RWPE2 (cell line): ENCODE data around the gene P2RY14.
"Not testable (repeated sequence)": the region's sequence is repeated elsewhere in the genome, so short reads cannot be mapped to it uniquely, and the experiment has no call there.

Source experiments
- ATAC-seq: fragments of 200-7000 bp; cut with Tn5 transposase; 3 replicates; pipeline ENCODE4 v1.9.1; 2021; ENCODE audit warnings: low read depth
- DNase-seq: peaks from one replicate; pipeline ENCODE4 v3.0.0-alpha.2; 2020; ENCODE audit warnings: low spot score
- H3K27ac ChIP-seq: fragments of 450-650 bp; 2 replicates; pipeline ENCODE4 v1.5.1; 2017; ENCODE audit warnings: mild to moderate bottlenecking; ENCODE audit not compliant: poor library complexity, severe bottlenecking
- H3K27me3 ChIP-seq: fragments of 250-450 bp; sonication (Bioruptor Pico); 2 replicates; pipeline ENCODE4 v1.5.1; 2021; ENCODE audit warnings: mild to moderate bottlenecking, moderate library complexity; ENCODE audit not compliant: insufficient read depth, poor library complexity, severe bottlenecking
- H3K36me3 ChIP-seq: fragments of 250-450 bp; sonication (Bioruptor Pico); 2 replicates; pipeline ENCODE4 v1.5.1; 2020; ENCODE audit warnings: low read depth, mild to moderate bottlenecking, moderate library complexity
- H3K4me1 ChIP-seq: fragments of 250-450 bp; sonication (Bioruptor Pico); 2 replicates; pipeline ENCODE4 v1.5.1; 2021; ENCODE audit warnings: mild to moderate bottlenecking, moderate library complexity; ENCODE audit not compliant: insufficient read depth, poor library complexity, severe bottlenecking
- H3K4me3 ChIP-seq: fragments of 250-450 bp; sonication (Bioruptor Pico); 2 replicates; pipeline ENCODE4 v1.5.1; 2021; ENCODE audit warnings: mild to moderate bottlenecking, moderate library complexity; ENCODE audit not compliant: severe bottlenecking
- H3K9me3 ChIP-seq: fragments of 250-450 bp; sonication (Bioruptor Pico); 2 replicates; pipeline ENCODE4 v1.5.1; 2021; ENCODE audit warnings: mild to moderate bottlenecking, moderate library complexity; ENCODE audit not compliant: severe bottlenecking
- CTCF ChIP-seq: fragments of 450-650 bp; IDR thresholded peaks from one replicate; pipeline ENCODE4 v1.5.1; 2017; ENCODE audit warnings: mild to moderate bottlenecking, moderate library complexity; ENCODE audit not compliant: poor library complexity, severe bottlenecking

Gene P2RY14

DNA sequence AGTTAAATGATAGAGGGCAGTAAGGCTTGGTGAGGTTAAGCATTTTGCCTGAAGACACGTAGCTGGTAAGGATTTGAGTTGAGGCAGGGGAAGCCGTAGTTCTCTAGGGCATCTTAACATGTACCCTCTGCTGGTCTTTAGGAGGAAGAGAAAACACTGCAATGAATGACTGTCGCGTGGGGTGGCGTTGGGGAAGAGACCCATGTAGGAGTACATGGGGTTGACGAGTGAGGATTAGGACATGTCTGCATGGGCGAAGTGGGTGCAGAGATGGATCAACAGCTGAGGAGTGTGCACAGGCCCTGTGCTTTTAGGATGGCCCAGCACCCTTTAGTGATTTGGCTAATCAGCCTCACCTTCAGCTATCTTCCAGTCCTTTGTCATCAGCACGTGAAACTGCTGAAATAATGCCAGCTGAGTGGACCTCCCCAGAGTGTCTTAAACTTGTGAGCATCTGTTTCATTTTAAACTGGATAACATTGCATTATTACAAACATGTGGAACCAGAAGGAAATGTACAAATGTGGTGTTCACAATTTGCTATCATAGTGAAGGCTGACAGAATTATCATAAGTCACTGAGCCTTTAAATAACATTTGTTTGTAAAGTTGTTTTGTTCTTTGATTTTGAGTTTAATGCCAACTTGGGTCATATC is 15.3 kb downstream of the P2RY14 start:
- Histone ChIP-seq H3K27me3 (no peaks in the 10 kb centered on the region), H3K4me3 (no peak overlapping the region), H3K36me3 (no peaks in the 10 kb centered on the region), H3K27ac (no peak overlapping the region), H3K4me1 (no peaks in the 10 kb centered on the region), H3K9me3 (no peaks in the 10 kb centered on the region)
- no peak for ATAC-seq
- no peak for TF ChIP-seq CTCF
- no peak for DNase-seq

DNA sequence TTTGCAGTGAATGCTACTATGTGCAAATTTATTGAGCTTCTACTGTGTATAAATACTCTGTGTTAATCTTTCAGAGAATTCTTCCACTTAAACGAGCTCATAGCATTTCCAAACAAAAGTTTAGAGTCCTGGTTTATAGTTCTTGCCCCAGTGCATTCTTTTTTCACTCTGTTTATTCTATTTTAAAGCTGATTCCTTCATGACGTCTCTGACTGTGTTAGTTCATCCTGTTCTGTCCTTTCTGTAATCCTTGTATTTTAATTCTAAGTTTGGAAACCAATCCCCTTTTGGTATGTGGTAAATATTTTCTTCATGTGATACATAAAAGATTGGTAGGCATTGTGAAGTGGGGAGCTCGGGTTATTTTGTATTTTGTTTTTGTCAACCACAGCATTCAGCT is 18.7 kb downstream of the P2RY14 start:
- H3K27me3 ChIP-seq, result no peaks in the 10 kb centered on the region
- no peaks in the 10 kb centered on the region for H3K9me3 ChIP-seq
- no peak for DNase-seq
- no peaks in the 10 kb centered on the region for H3K36me3 ChIP-seq
- H3K27ac ChIP-seq, result no peak overlapping the region
- no peaks in the 10 kb centered on the region for H3K4me1 ChIP-seq
- ATAC-seq, result no peak
- H3K4me3 ChIP-seq, result no peak overlapping the region
- TF ChIP-seq CTCF, result no peak

DNA sequence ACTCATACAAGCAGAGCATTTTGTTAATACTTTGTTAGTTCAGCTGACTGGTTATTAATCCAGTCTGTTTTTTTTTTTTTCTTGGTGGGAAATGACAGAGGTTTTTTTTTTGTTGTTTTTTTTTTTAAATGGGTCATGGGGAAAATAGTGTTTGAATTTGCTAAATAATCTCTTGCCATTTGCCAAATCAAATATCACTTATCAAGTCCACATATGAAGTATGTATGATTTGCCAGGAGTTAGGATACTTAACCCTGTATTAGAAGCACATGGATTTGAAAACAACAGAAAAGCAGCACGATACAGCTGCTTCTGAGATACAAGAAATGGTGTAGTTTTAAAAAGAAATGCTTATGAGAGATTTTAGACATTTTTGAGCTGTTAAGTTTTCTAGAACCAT is 21.6 kb downstream of the P2RY14 start:
- Histone ChIP-seq H3K36me3 (no peaks in the 10 kb centered on the region), H3K9me3 (no peaks in the 10 kb centered on the region), H3K27me3 (no peaks in the 10 kb centered on the region), H3K4me1 (no peaks in the 10 kb centered on the region), H3K27ac (no peak overlapping the region), H3K4me3 (no peak overlapping the region)
- no peak for TF ChIP-seq CTCF
- ATAC-seq (no peak), DNase-seq (no peak)

DNA sequence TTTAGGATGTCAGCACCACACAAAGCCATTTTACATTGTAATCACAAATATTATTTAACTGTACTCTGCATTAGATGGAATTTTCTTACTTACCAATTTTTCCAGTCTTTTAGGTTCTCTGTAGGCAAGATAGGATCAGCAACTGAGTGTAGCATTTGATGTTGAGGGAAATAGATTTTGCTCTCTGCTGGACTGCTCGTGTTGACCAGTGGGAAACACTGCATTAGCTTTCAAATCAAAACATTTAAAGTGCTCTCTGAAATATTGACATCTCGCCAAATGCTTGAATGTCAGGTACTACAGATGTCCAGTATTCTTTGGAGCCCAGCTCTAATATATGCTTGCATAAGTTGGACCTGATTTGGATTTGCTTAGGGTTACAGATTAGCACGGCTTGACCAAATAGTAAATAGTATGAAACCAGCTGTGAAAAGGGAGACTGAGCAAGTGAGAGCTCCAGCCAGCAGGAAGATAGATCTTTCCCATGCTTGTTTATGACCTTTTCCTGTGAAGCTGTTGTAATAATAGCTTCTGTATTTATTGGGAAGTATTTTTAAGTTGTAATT is 29.5 kb downstream of the P2RY14 start:
- H3K27ac ChIP-seq, result no peak overlapping the region
- no peak for DNase-seq
- H3K4me1 ChIP-seq, result no peaks in the 10 kb centered on the region
- no peak overlapping the region for H3K4me3 ChIP-seq
- H3K36me3 ChIP-seq, result no peaks in the 10 kb centered on the region
- no peaks in the 10 kb centered on the region for H3K27me3 ChIP-seq
- H3K9me3 ChIP-seq, result no peaks in the 10 kb centered on the region
- ATAC-seq, result no peak
- TF ChIP-seq CTCF, result no peak

- not testable (repeated sequence) for H3K4me3 ChIP-seq, H3K9me3 ChIP-seq, H3K27ac ChIP-seq, H3K36me3 ChIP-seq, ATAC-seq, DNase-seq, H3K4me1 ChIP-seq, H3K27me3 ChIP-seq
Measured at GRCh38 chr3:151242006-151242405, 36.3 kb downstream of the P2RY14 start.
